Measurements from ENCODE around the gene SRGAP2. TPM values are rescaled to one million over a fixed set of nuclear protein-coding genes. Genes with fewer than 3 reads are reported as not detected.
A peak's percentile ranks its signal among the peaks of the same experiment; 100 is the strongest.
"Not testable (repeated sequence)": the region's sequence is repeated elsewhere in the genome, so short reads cannot be mapped to it uniquely, and the experiment has no call there.

Gene SRGAP2
- total RNA-seq, 2 donors from 2014 or later: 70.8 to 86.4 TPM

GRCh38 chr1:206232970-206233645 is 29.8 kb downstream of the SRGAP2 start:
- not testable (repeated sequence) for ATAC-seq (ENCODE audit: insufficient number of reproducible peaks, low FRiP score, low read depth); H3K36me3 ChIP-seq; H3K27ac ChIP-seq; H3K4me1 ChIP-seq (ENCODE audit: control insufficient read depth in 1 of 2, low read depth in 2 of 2); H3K27me3 ChIP-seq (replicated peaks; ENCODE audit: insufficient read depth); H3K9me3 ChIP-seq; H3K4me3 ChIP-seq; DNase-seq (ENCODE audit: low spot score)

- H3K9me3 ChIP-seq; DNase-seq (ENCODE audit: low spot score); H3K4me1 ChIP-seq (ENCODE audit: control insufficient read depth in 1 of 2, low read depth in 2 of 2); H3K27ac ChIP-seq; H3K36me3 ChIP-seq; H3K4me3 ChIP-seq; ATAC-seq (ENCODE audit: insufficient number of reproducible peaks, low FRiP score, low read depth); H3K27me3 ChIP-seq (replicated peaks; ENCODE audit: insufficient read depth): not testable (repeated sequence)
These were observed 31.0 kb downstream of the SRGAP2 start for GRCh38 chr1:206234189-206234916.

- H3K27ac ChIP-seq; H3K4me1 ChIP-seq (ENCODE audit: control insufficient read depth in 1 of 2, low read depth in 2 of 2); H3K4me3 ChIP-seq; H3K36me3 ChIP-seq; ATAC-seq (ENCODE audit: insufficient number of reproducible peaks, low FRiP score, low read depth); H3K9me3 ChIP-seq; H3K27me3 ChIP-seq (replicated peaks; ENCODE audit: insufficient read depth); DNase-seq (ENCODE audit: low spot score): not testable (repeated sequence)
These were observed 31.8 kb downstream of the SRGAP2 start for GRCh38 chr1:206235190-206235589.

GRCh38 chr1:206240288-206240687 is 36.9 kb downstream of the SRGAP2 start:
- not testable (repeated sequence) for DNase-seq (ENCODE audit: low spot score); H3K4me1 ChIP-seq (ENCODE audit: control insufficient read depth in 1 of 2, low read depth in 2 of 2); ATAC-seq (ENCODE audit: insufficient number of reproducible peaks, low FRiP score, low read depth); H3K27ac ChIP-seq; H3K4me3 ChIP-seq; H3K36me3 ChIP-seq; H3K9me3 ChIP-seq; H3K27me3 ChIP-seq (replicated peaks; ENCODE audit: insufficient read depth)

- H3K4me1 ChIP-seq (ENCODE audit: control insufficient read depth in 1 of 2, low read depth in 2 of 2); H3K9me3 ChIP-seq; H3K27ac ChIP-seq; H3K36me3 ChIP-seq; DNase-seq (ENCODE audit: low spot score); H3K27me3 ChIP-seq (replicated peaks; ENCODE audit: insufficient read depth); H3K4me3 ChIP-seq: not testable (repeated sequence)
- ATAC-seq (ENCODE audit: insufficient number of reproducible peaks, low FRiP score, low read depth): peak; percentile 25
These were observed 40.0 kb downstream of the SRGAP2 start for GRCh38 chr1:206243335-206243734.

- not testable (repeated sequence) for H3K27me3 ChIP-seq (replicated peaks; ENCODE audit: insufficient read depth); H3K9me3 ChIP-seq; H3K4me1 ChIP-seq (ENCODE audit: control insufficient read depth in 1 of 2, low read depth in 2 of 2); H3K27ac ChIP-seq; H3K4me3 ChIP-seq; H3K36me3 ChIP-seq; ATAC-seq (ENCODE audit: insufficient number of reproducible peaks, low FRiP score, low read depth); DNase-seq (ENCODE audit: low spot score)
These were observed 42.1 kb downstream of the SRGAP2 start for GRCh38 chr1:206245479-206245878.

GRCh38 chr1:206246129-206246886 is 43.0 kb downstream of the SRGAP2 start:
- not testable (repeated sequence) for H3K4me1 ChIP-seq (ENCODE audit: control insufficient read depth in 1 of 2, low read depth in 2 of 2); ATAC-seq (ENCODE audit: insufficient number of reproducible peaks, low FRiP score, low read depth); H3K9me3 ChIP-seq

GRCh38 chr1:206250953-206251681 is 47.8 kb downstream of the SRGAP2 start:
- H3K27me3 ChIP-seq (replicated peaks; ENCODE audit: insufficient read depth); H3K4me3 ChIP-seq; H3K4me1 ChIP-seq (ENCODE audit: control insufficient read depth in 1 of 2, low read depth in 2 of 2); H3K27ac ChIP-seq; DNase-seq (ENCODE audit: low spot score); H3K36me3 ChIP-seq; H3K9me3 ChIP-seq; ATAC-seq (ENCODE audit: insufficient number of reproducible peaks, low FRiP score, low read depth): not testable (repeated sequence)

More at GRCh38 chr1:206246129-206246886, 43.0 kb downstream of the SRGAP2 start:
- H3K36me3 ChIP-seq; H3K27me3 ChIP-seq (replicated peaks; ENCODE audit: insufficient read depth); H3K27ac ChIP-seq; H3K4me3 ChIP-seq; DNase-seq (ENCODE audit: low spot score): not testable (repeated sequence)

- not testable (repeated sequence) for H3K4me3 ChIP-seq; H3K36me3 ChIP-seq; H3K27me3 ChIP-seq (replicated peaks; ENCODE audit: insufficient read depth); ATAC-seq (ENCODE audit: insufficient number of reproducible peaks, low FRiP score, low read depth); H3K4me1 ChIP-seq (ENCODE audit: control insufficient read depth in 1 of 2, low read depth in 2 of 2); H3K9me3 ChIP-seq; DNase-seq (ENCODE audit: low spot score); H3K27ac ChIP-seq
These were observed 49.5 kb downstream of the SRGAP2 start for GRCh38 chr1:206252680-206253335.

All from thoracic aorta (tissue), 2 donors.